Left forelimb (tissue), 1 donor: ENCODE measurements around the gene PPDPF.
"Not testable (repeated sequence)": the region's sequence is repeated elsewhere in the genome, so short reads cannot be mapped to it uniquely, and the experiment has no call there.

ENCODE experiments used
- DNase-seq: peaks from one replicate; pipeline ENCODE4 v3.0.0-alpha.2; 2018; ENCODE audit warnings: low spot score

PPDPF gene

GRCh38 chr20:63500902-63501817 is 19.4 kb upstream of the PPDPF start:
- no peak for DNase-seq

- DNase-seq = no peak
Observed at GRCh38 chr20:63501818-63502670, 18.5 kb upstream of the PPDPF start.

- DNase-seq = no peak
Observed at GRCh38 chr20:63502671-63503172, 17.8 kb upstream of the PPDPF start.

DNA sequence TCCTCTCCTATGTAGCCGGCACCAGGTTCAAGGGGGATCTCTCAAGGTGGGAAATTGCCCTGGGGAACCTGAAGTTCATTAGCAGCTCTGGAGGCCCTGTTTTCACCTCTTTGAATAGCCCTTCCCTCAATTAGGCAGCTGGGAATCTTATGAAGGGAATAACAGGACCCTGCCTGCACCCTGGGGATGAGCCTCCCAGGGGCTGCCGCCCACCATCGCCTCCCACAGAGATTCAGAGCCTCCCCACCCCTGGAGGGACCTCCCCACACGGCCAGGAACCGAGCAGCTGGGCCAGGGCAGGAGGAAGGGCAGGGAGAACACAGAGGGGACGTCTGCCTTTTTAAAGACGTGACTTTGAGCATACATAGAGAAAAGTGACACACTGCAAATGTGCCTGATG is 17.0 kb upstream of the PPDPF start:
- no peak for DNase-seq

DNA sequence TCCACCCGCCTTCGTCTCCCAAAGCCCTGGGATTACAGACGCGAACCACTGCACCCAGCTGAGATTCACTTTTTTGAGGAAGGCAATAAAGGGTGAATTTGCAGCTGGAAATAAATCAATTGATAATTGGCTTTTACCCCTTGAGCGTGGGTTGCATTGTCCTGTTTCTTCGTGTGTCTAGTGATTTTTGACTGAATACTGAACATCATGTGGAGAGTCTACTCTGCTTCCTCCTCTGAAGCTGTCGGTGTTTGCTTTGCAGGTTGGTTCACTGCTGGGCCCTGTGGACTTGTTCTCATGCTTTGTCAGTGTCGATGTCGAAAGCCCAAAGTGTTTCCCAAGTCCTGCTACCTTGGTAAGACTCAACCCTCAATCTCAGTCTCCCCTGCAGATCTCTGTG is 15.9 kb upstream of the PPDPF start:
- DNase-seq = no peak

DNA sequence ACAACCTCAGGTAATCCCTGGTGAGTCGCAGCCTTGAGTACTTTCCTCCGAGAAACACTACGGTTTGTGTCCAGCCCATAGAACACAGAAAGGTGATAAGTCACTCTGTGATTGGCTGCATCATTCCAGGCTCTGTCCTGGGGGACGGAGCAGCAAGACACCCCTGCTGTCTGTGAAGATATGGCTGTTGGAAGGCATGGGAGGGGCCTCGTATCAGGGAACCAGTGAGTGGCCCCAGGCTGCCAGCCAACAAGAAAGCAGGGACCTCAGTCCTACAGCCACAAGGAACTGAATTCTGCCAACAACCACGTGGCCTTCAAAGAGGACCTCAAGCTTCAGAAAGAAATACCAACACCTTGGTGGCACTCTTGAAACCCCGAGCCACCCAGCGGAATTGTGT is 15.3 kb upstream of the PPDPF start:
- no peak for DNase-seq

DNA sequence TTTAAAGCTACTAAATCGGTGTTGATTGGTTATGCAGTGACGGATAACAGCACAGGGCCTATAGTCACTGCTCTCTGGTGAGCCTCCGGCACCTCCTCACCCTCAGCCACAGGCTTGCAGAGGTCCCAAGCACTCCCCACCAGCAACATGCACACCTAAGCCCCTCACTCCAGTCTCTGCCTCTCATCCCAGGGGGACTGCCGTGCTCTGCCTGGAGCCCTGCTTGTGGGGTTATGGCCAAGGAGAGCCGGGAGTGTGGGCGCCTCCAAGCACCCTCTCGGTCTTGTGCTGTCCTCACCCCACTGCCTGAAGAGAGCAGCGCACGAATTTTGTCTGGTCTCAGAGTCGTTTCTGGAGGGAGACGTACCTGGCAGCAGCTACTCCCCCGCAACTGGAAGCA is 14.8 kb upstream of the PPDPF start:
- no peak for DNase-seq

- no peak for DNase-seq
Observed at GRCh38 chr20:63507083-63507743, 13.4 kb upstream of the PPDPF start.

- DNase-seq = no peak
Observed at GRCh38 chr20:63508072-63508768, 12.3 kb upstream of the PPDPF start.

DNA sequence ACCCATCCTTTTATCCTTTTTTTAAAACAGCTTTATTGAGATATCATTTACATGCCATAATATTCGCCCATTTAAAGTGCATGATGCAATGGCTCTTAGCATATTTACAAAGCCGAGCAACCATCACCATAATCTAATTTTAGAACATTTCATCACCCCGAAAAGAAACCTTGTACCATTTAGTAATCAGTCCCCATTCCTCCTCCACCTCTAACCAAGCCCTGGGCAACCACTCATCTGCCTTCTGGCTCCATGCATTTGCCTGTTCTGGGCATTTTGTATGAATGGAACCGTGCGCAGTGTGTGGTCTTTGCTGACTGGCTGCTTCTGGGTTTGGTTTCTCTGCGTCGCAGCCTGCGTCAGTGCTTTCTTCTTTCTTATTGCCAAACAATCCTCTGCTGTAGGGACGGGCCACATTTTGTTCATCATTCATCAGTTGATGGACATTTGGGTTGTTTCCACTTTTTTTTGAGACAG is 11.4 kb upstream of the PPDPF start:
- DNase-seq = no peak

GRCh38 chr20:63513207-63513606 is 7.4 kb upstream of the PPDPF start:
- no peak for DNase-seq

DNA sequence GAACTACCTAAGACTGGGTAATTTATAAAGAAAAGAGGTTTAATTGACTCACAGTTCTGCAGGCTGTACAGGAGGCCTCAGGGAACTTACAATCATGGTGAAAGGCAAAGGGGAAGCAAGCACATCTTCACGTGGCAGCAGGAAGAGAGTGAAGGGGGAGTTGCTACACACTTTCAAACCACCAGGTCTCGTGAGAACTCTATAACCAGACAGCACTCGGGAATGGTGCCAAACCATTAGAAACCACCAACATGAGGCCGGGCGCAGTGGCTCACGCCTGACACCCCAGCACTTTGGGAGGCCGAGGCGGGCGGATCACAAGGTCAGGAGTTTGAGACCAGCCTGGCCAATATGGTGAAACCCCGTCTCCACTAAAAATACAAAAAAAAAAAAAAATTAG is 6.0 kb upstream of the PPDPF start:
- not testable (repeated sequence) for DNase-seq

DNA sequence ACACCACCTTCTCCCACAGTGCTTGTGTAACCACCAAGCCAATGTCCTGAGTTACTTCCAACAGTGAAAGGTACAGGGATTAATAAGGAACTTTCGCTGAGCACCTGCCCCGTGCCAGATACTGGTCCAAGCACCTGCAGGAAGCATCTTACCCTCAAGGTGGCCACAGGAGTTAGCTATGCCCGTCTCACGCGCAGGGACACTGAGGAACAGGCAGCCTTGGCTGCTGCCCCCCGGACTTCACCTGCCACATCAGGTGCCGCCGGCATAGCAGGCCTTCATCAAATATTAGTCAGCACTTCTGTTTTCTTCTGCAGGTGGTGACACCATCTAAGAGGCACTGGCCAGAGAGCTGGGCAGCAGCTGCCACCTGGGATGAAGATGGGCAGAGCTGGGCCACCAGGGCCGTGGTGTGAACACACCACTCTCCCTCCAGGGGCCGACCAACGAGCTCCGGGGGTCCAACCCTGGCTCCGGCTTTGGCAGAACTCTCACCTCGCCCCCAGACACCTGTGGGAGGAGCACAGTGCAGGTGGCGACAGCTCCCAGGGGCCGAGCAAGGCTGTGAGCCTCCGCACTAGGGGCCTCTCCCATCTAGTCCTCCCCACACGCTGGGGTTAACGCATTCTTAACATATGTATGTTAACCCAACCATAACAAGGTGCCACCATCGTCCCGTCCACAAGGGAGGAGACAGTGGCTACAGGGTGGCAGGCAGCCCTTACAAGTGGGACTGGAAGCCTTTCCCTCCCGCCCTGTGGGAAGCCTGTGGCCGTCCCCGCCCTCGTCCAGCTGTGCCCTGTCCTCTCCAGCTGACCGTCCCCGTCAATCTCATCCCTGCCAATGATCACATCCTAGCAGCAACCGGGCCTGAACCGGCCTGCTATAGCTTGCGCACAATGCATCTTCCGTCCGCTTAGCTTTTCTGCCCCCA is 2.9 kb upstream of the PPDPF start:
- DNase-seq = no peak

DNA sequence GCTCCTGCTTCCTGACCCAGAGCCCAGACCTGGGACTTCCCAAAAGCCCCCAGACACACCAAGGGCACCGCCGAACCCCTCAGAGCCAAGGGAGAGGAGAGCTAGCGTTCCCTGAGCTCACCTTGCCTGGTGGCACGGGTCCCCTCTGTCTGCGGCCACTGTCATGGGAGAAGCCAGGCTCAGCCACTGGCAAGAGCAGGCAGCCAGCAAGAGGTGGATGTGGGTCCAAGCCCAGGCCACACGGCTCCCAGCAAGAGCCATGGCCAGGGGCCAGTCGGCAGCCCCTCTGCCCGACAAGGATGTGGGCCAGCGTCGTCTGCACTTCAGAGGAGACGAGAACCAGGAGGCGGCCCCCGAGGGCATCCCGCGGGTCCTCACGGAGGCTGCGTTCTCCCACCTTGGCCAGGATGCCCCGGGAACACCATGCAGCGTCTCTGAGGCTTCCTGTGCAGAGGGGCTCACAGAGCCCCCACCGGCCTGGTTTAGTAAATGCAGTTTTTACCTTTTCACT is 2.2 kb upstream of the PPDPF start:
- no peak for DNase-seq

DNA sequence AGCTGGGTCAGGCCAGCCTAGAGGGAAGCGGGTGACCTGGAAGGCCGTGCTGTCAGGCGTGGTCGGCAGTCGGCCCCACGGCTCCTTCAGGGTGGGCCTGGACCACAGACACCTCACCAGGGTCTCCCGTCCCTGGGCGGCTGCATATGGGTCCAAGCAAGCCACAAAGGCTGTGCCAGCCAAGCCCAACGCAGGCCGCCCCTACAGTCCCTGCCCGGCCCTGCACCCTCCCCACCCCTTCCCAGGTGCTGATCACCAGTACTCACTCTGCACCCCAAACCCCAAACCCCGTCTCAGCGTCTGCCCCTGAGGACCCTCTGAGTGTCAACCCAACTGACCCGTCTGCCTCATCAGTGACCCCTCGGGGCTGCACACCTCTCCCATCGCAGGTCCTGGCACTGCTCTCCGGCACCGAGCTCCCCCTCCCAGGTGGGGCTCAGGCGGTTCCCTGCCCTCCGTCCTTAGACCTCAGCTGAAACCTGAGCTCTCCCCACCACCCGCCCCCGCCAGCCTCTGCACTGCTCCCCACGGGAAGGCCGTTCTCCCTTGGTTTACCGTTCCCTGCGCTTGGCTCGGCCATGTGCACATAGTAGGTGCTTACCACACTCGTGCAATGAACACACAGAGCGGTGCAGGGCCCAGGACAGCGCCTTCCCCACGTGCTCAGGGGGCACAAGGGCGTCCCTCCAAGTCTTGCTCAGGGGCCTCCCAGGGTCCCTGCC is 1.5 kb upstream of the PPDPF start:
- DNase-seq = no peak

DNA sequence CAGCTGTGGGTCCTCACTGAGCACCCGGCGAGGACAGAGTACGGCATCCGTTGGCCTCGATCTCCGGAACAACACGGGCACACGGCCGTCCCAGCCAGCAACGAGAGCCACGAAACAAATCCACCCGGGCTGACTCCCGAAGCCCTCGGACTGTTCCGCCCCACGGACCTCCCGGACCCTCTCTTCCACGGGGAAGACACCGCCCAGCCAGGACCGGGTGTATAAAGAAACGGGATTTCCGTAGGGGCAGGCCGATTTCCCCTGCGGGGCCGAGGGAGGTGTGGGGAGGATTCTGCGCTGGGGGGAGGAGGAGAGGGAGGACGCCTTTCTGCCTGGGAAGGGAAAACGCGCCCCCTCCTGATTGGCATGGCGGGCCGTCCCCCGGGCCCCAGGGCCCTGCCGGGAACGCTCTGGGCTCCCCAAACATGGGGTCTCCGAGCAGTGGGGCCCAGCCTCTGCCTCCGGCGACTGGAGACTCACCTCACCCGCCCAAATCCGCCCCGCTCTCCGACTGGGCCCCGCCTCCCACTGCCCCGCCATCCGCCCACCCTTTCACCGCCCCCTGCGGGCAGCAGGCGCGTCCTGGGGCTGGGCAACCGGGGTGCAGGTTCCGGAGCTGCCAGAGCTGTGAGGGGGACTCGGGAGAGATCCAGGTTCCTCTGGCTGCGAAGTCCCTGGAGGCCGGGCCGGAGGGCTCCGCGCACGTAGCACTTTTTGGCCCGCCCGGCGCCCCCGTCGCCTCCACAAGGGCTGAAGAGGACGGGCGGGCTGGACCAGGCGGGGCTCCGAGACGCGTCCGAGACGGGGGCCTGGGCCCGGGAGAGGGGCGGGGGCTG is 679 bp upstream of the PPDPF start:
- DNase-seq = peak; percentile 78

DNA sequence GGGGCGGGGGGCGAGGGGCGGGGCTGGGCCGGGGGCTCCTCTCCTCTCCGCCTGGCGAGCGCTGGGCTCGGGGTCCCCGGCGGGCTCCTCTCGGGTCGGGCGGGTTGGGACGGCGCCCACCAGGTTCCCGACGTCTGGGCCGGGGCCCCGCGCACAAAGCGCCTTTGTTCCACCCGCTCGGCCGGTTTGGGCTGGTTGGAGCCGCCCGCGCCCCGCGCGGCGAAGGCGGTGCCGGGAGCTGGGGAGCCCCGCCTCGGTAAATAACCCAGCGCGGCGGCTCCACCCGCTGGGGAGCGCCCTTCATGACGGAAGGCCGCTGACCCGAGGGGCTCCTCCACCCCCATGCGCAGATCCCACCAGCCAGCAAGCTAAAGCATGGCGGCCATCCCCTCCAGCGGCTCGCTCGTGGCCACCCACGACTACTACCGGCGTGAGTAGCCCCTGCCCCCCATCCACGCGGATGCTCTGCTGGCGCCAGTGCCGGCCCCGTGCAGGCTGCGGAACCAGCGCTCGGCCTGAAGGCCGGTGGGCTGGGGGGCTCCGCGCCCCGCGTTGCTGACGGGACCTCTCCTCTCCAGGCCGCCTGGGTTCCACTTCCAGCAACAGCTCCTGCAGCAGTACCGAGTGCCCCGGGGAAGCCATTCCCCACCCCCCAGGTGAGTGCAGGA is 503 bp downstream of the PPDPF start:
- DNase-seq = peak; percentile 86

- DNase-seq = no peak
Observed at GRCh38 chr20:63521602-63522001, 1.0 kb downstream of the PPDPF start.
